IPS-18c (cell line): ENCODE results near the gene SIRT7.

Experiments used
- H3K4me3 ChIP-seq: 2 replicates; pipeline ENCODE4 v1.7.0; 2013; ENCODE audit warnings: low read depth, mild to moderate bottlenecking, low read length, moderate library complexity; ENCODE audit not compliant: insufficient read depth
- H3K9me3 ChIP-seq: one replicate; pipeline ENCODE4 v1.6.1; 2013; ENCODE audit warnings: mild to moderate bottlenecking, low read length, moderate library complexity; ENCODE audit not compliant: control insufficient read depth, insufficient read depth

SIRT7 gene

DNA sequence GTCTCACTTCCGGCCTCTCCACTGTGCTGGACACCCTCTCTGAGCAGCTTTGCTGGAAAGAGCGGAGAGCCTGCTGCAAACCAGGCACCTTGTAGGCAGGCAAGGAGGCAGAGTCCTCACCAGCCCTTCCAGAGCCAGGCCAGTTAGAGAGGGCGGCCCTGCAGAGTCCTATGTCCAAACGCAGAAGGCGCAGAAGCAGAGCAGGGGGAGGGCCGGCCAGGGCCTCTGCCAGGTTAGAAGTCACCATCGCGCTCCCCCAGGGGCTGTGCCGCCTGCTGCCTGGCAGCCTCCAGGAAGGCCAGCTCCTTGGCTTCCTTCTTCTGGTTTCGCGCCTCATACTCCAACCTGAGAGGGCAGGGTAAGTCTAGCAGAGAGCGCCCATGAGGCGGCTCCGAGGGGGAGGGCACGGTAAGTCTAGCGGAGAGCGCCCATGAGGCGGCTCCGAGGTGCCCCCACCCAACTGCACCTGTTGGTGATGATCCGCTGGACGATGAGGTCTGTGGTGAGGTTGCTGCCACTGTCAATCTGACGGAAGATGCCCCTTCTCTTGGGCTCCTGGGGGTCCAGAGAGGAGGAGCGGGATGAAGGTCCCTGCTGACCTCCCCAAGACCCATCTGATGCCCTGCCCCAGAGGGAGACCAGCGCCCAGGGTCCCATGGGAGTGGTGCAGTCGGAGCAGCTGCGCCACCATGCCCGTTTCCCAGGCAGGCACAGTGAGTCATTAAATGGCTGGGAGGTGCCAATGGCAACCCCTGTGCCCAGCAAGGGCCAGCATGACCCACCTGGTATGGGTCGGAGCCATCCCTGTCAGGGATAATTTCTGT is 13.2 kb downstream of the SIRT7 start:
- no peaks in the 10 kb centered on the region for H3K9me3 ChIP-seq
- H3K4me3 ChIP-seq, result no peak overlapping the region

DNA sequence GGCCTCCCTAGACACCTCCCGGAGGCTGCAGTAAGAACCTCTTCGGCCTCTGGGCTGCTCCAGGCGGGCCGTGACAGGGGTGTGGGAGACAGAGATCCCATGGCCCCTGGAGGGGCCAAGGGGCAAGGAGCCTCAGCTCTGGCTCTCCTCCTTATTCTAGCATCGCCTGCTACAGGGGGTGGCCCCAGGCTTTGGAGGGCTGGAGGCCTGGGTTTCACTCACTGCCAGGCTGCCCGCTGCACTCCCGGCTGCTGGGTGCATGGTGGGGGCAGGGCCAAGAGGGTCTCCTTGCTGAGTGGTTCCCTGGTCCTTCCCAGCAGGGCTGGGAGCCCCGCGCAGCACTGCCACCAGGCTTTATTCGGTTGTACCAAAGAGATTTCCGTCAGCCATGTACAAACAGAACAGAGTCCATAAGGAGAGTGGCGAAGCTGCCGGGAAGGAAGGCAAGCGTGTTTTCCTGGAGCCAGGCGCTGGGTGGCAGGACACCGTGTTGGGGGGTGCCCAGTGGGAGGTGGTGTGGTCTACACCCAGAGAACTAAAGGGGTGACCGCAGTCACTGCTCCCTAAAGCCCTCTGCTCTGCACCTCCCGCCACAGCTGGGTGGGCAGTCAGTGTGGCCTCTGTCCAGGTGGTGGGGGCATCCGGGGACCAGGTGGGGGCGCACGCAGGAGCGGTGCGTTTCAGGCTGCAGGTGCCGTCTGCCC is 13.9 kb downstream of the SIRT7 start:
- no peak overlapping the region for H3K4me3 ChIP-seq
- no peaks in the 10 kb centered on the region for H3K9me3 ChIP-seq

DNA sequence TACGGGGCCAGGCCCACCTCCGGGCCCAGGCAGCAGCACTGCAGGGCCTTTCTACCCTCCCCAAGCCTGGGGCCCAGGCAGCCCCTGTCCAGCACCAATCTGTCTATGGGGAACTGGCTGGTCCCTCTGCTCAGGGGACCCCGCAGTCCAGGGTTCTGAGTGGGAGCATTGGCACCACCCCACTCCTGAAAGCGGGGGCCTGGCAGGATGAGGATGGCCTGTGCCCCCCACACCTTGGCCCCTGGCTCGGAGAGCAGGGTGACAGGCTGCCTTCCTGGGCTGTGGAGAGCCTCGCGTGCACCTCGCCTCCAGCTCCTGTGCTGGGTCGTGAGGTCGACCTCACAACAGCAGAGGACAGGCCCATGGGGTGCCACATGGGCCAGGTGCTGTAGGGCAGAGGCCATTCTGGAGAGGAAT is 14.6 kb downstream of the SIRT7 start:
- Histone ChIP-seq H3K4me3 (no peak overlapping the region), H3K9me3 (no peaks in the 10 kb centered on the region)

DNA sequence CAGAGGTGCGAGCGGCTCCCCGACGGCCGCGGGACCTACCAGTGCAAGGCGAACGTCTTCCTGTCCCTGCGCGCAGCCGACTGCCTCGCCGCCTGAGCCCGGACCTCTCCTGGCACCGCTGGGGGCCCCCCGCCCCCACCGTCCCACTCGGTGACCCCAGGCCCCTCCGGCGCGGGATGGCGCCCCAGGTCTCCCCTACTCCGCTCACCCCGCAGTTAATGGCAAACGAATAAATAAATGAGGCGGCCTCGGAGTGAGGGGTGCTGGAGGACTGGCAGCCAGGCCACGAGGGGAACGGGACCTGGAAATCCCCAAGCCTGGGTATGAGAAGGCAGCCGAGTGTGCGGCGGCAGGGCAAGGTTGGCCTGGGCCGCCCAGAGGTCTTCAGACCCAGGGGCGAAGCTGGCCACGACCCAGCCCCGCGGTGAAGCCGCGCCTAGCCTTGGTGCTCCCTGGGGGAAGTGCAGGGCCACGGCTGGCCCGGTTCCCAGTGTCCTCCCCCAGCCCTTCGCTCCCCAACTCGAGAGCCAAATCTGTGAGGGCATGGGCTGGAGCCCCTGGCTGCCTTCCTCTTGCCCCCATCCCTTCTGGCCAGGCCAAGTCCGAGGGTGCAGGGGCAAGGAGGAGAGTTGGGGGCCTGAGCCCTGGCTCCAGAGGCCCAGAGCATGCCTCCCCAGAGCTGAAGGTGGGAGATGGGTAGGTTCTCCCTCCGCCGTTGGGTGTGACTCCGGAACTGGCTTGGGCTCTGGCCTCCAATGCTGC is 15.1 kb downstream of the SIRT7 start:
- H3K4me3 ChIP-seq, result peak overlapping the region; percentile 55
- H3K9me3 ChIP-seq, result no peaks in the 10 kb centered on the region

DNA sequence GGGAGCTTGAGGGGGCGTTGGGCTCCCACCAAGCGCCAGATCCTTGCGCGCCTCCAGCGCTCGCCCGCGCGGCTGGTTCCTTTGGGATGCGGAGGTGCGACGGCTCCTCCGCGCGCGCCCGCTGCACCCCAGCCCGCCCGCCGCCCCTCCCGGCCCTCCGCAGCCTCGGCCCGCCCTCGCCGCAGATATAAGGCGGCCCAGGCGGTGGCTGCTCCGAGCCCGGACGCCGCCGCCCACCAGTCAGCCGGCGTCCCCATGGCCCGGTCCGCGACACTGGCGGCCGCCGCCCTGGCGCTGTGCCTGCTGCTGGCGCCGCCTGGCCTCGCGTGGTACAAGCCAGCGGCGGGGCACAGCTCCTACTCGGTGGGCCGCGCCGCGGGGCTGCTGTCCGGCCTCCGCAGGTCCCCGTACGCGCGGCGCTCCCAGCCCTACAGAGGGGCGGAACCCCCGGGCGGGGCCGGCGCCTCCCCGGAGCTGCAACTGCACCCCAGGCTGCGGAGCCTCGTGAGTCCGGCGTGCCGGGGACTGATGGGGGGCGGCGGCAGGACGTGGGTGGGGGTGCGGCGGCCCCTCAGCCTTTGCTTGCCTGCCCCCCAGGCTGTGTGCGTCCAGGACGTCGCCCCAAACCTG is 15.8 kb downstream of the SIRT7 start, which contains the start of gene NPB:
Gene NPB, plus strand, starts transcription at position 216 of the 630 bp plus-strand sequence. Its CDS starts 40 bp downstream, at position 256.
- H3K4me3 ChIP-seq, result peak within 1 kb of the TSS; percentile 55
- no peaks in the 10 kb centered on the region for H3K9me3 ChIP-seq

DNA sequence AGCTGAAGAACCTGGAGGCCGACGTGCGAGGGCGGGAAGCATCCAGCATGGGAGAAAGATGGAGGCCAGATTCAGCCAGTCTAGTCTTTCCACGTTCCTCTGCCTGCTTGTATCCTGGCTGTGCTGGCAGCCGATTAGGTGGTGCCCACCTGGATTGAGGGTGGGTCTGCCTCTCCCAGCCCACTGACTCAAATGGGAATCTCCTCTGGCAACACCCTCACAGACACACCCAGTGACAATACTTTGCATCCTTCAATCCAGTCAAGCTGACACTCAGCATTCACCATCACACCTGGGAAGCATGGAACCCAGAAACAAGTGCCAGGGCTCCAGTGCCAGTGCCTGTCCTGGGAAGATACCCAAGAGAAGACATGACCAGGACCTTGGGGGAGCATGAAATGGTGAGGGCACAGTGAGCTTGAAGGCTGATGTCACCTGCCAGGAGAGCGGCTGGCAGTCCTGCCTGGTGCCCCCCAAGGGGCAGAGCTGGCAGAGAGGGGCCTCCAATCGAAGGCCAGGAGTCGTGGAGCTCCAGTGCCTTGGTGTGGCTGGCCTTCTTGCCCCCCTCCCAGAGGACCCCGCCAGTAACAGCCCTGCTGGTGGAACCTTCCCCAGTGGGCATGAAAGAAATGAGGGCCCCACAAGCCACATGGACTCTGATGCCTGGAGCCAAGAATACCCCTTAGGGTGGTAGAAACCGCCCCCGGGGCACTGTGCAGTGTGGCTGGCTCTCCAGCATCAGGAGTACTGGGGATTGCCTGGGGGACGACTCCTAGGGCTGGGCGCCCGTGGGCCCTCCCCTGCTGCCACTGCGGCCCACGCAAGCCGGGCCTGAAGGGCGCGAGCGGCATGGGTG is 16.6 kb downstream of the SIRT7 start:
- Histone ChIP-seq H3K9me3 (no peaks in the 10 kb centered on the region), H3K4me3 (peak overlapping the region; percentile 55; the same call in 1 of the 2 replicates)

DNA sequence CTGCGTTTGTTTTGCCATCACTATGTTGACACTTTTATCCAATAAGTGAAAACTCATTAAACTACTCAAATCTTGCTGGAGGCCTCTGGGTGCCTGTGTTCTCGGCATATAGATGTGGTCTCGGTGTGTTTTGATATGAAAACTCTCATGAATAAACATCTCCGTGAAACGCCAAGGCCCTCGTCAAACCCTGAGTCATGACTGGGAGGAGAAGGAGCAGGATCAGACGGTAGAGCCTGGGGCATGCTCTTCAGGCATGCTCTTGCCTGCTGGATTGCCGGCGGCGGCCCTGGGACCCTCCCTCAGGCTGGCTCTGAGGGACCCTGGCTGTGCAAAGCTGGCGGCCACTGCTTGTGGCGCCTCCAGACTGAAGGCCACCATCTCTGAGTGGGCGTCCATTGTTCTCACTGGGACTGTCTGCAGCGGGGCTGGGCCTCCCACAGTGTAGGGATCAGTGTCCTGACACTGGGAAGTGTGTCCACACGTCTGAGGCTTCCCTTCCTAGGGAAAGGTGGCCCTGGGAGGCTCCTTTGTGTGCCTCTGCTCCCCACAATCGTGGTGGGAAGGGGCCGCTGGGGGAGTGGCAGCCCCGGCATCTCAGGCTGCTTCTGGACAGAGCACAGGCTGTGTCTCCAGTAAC is 17.7 kb downstream of the SIRT7 start:
- Histone ChIP-seq H3K9me3 (no peaks in the 10 kb centered on the region), H3K4me3 (no peak overlapping the region)

DNA sequence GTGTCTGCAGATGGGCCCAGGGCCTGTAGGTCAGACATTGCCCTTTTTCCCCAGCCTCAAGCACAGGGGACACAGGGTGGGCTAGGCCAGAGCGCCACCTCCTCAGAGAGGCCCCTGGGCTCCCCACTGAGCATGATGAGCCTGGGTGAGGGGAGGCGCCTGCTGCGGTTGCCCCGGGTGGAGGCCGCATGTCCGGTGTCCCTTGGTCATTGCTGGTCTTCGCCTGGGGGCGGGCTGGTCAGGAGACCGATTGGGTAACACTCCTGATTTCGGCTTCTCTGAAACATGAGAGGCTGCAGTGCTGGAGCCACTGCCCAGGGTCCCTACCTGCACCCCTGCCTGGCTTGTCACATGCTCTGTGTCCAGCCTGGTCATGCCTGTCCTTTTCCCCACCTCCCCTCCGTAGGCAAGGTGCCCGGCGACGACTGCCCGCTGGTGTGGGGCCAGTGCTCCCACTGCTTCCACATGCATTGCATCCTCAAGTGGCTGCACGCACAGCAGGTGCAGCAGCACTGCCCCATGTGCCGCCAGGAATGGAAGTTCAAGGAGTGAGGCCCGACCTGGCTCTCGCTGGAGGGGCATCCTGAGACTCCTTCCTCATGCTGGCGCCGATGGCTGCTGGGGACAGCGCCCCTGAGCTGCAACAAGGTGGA is 18.3 kb downstream of the SIRT7 start:
- H3K9me3 ChIP-seq, result no peaks in the 10 kb centered on the region
- no peak overlapping the region for H3K4me3 ChIP-seq

DNA sequence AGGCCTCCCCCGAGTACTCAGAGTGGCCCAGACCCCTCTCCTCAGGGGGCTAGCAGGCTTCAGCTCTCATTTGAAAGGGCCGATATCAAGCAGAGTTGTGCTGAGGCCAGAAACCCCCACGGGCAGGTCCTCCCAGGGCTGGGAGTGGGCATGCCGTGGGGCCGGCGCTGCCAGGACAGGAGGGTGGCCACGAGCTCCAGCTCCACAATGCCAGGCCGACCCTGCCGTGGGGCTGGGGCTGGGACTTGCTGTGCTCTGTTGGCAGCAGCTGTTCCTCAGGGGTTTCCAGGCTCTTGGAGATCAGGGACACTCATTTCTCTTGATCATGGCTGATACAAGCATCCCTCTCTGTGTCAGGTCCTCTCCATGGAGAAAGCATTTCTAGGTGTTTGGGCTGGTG is 19.1 kb downstream of the SIRT7 start:
- Histone ChIP-seq H3K9me3 (no peaks in the 10 kb centered on the region), H3K4me3 (no peak overlapping the region)

DNA sequence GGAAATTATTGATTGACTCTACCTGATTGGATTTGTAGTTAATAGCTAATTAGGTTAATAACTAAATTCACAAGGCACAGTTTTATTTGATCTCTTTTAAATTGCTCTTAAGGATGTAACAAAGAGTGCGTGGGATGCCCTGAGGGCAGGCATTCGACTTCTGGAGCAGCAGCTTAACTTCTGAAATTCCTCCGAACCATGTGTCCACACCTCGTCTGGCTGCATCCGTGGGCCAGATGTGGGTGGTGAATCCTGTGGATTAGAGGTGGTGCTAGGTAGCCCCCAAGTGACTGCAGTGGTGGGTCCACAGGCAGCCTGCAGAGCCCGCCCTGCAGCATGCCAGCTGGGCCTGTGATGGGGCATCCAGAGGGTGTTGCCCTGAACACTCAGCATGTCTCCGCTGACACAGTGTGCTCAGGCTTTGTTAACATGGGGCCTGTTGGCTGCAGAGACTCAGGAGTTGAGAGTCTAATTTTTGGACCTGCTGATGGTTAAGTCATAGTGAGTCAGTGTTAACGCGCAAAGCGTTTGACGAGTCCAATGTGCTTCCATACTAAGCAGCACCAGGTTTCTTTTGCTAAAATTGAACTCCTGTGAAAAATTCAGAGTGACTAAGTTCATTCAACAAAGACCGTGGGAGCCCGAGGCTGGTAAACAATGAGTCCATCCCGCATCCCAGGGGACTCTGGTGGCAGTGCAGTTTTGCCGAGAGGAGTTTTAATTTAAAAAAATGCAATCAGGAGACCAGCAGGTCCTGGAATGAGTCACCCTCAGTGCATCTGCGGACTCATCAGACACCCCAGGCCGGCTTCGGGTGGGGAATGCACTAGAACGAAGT is 19.7 kb downstream of the SIRT7 start:
- Histone ChIP-seq H3K4me3 (no peak overlapping the region), H3K9me3 (no peaks in the 10 kb centered on the region)

DNA sequence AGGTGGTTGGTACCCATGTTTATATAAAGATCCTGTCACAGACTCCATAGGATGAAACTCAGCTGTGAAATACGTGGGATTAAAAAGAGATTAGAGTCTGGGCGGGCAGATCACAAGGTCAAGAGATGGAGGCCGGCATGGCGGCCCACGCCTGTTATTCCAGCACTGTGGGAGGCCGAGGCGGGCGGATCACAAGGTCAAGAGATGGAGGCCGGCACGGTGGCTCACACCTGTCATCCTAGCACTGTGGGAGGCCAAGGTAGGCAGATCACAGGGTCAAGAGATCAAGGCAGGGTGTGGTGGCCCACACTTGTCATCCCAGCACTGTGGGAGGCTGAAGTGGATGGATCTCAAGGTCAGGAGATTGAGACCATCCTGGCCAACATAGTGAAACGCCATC is 22.6 kb downstream of the SIRT7 start:
- H3K4me3 ChIP-seq, result no peak overlapping the region
- H3K9me3 ChIP-seq, result no peaks in the 10 kb centered on the region

DNA sequence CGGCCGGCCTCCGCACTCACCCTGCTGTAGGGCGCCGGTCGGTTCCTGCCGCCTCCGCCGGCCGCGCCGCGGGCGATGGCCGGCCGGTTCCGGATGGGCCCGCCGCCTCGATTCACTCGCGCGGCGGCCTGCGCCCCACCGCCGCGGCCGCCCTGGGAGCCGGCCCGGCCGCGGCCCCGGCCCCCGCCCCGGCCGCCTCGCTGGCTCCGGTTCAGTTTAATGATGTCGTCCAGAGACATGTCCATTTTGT is 26.7 kb downstream of the SIRT7 start:
- Histone ChIP-seq H3K4me3 (peak overlapping the region; percentile 83), H3K9me3 (no peaks in the 10 kb centered on the region)

DNA sequence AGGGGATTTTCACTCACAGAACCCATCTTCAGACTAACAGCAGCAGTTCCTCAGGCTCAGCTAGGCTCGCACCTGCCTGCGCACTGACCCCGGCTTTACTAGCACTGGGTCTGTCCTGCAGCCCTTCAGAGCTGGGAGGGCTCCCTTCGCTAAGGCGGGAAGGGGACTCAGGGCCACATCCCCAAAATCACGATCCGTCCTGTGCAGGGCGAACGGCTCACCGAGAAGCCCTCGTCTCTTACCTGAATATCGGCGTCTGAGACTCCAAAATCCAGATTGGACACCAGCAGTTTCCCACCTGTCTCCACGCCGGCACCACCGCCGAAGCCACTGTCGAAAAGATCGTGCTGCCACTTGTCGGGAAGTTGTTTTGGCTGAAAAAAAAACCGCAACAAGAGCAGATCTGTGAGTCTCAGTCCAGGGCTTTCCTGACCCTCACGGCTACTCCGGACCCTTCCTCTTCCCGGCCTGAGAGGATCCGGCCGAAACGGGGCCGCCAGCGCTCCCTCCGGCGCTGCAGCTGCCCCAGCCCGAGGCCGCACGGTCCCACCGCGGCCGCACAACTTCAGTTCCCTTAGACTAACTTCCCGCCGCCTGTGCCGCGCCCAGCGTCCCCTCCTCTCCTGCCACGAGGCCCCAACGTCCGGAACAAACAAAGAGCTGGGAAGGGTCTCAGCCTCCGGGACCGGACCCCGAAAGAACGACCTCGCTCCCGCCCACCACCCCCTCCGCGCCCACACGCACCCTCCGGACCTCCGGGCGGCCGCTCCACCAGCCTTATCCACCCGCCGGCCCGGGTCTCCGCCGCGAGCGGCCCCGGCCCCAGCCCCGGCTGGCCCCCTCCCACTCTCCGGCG is 27.3 kb downstream of the SIRT7 start:
- peak overlapping the region; percentile 83 for H3K4me3 ChIP-seq
- H3K9me3 ChIP-seq, result no peaks in the 10 kb centered on the region

DNA sequence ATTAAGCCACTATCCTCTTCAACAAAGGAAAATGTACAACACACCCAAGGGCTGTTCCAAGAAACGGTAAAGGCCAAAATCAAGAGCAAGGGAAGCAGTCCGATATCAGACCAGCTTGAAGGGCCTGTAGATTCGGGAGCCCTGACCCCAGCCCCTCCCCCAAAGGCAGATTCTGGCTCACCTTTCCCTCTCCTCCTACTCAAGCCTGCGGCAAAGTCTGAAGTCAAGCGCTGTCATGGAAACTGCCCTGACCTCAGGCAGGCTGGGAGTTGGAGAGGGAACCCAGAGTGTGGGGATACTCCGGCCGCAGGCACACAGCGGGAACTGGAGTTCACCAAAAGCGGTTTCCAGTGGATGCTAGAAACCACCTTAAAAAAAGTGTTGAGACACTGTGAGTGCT is 28.4 kb downstream of the SIRT7 start:
- Histone ChIP-seq H3K9me3 (no peaks in the 10 kb centered on the region), H3K4me3 (no peak overlapping the region)
